OCI-LY3 (cell line): ENCODE results near the gene KLRG1.

ENCODE experiments used
- CTCF ChIP-seq: fragments of 200-600, 300-600 bp; sonication (generic); IDR thresholded peaks from 2 replicates; pipeline ENCODE4 v1.5.1; 2014; ENCODE audit warnings: antibody characterized with exemption, low read length, low read depth
- EZH2phosphoT487 ChIP-seq: fragments of 200-600 bp; shearing (Covaris generic); IDR thresholded peaks from 2 replicates; pipeline ENCODE4 v1.6.1; 2018; ENCODE audit warnings: antibody characterized with exemption, mixed run types, low read depth

- no peak for TF ChIP-seq CTCF
- no peak for TF ChIP-seq EZH2phosphoT487
Observed at GRCh38 chr12:8947737-8948136, 41.6 kb upstream of the KLRG1 start.
